ENCODE data around the gene MID2. TPM values are rescaled to one million over a fixed set of nuclear protein-coding genes. Genes with fewer than 3 reads are reported as not detected.
"Not testable (repeated sequence)": the region's sequence is repeated elsewhere in the genome, so short reads cannot be mapped to it uniquely, and the experiment has no call there.

MID2 gene
- total RNA-seq, 1 donor from 2014 or later, result 38.1 TPM

- DNase-seq (ENCODE audit: low read depth in 2 of 2), result no peak
Measured at GRCh38 chrX:107940095-107940494, 114.4 kb downstream of the MID2 start.

GRCh38 chrX:107955337-107955736 lies 129.7 kb downstream of the MID2 start:
- DNase-seq (ENCODE audit: low read depth in 2 of 2), result not testable (repeated sequence)

GRCh38 chrX:107968623-107969022 lies 143.0 kb downstream of the MID2 start:
- DNase-seq (ENCODE audit: low read depth in 2 of 2), result no peak

- no peak for DNase-seq (ENCODE audit: low read depth in 2 of 2)
Measured at GRCh38 chrX:107970073-107970472, 144.4 kb downstream of the MID2 start.

- no peak for DNase-seq (ENCODE audit: low read depth in 2 of 2)
Measured at GRCh38 chrX:107971636-107972035, 146.0 kb downstream of the MID2 start.

Other genes with a start within 250 kb of the MID2 start
- 21.1 and 23.0 TPM in 2 replicates for gene PRPS1, start 197.4 kb upstream of the MID2 start, total RNA-seq
- gene TSC22D3, start 50.1 kb upstream of the MID2 start, total RNA-seq, result 15.0 and 22.8 TPM in 2 replicates
- not detected in 2 replicates for gene NCBP2L, start 48.1 kb upstream of the MID2 start, total RNA-seq
- not detected in 2 replicates for gene TEX13B, start 156.5 kb downstream of the MID2 start, total RNA-seq
- gene VSIG1, start 219.2 kb downstream of the MID2 start, total RNA-seq, result 0.13 TPM in 2 replicates

Data from dermis microvascular lymphatic vessel endothelial cell (primary cell).